GM19395 (cell line): ENCODE data around the gene TENM4.
"Not testable (repeated sequence)": the region's sequence is repeated elsewhere in the genome, so short reads cannot be mapped to it uniquely, and the experiment has no call there.

ENCODE experiments used
- ATAC-seq: cut with Tn5 transposase; IDR thresholded peaks from one replicate; pipeline ENCODE4 v1.9.1; 2021; ENCODE audit warnings: mild to moderate bottlenecking, moderate library complexity; ENCODE audit not compliant: unreplicated experiment

TENM4 gene

GRCh38 chr11:78655561-78655960 lies 785.3 kb downstream of the TENM4 start:
- no peak for ATAC-seq

GRCh38 chr11:78654866-78655265 lies 786.0 kb downstream of the TENM4 start:
- no peak for ATAC-seq

- no peak for ATAC-seq
These were observed 786.8 kb downstream of the TENM4 start for GRCh38 chr11:78654071-78654470.

- no peak for ATAC-seq
These were observed 787.4 kb downstream of the TENM4 start for GRCh38 chr11:78653294-78653909.

- ATAC-seq: no peak
These were observed 788.0 kb downstream of the TENM4 start for GRCh38 chr11:78652843-78653239.

- no peak for ATAC-seq
These were observed 788.6 kb downstream of the TENM4 start for GRCh38 chr11:78651923-78652842.

- ATAC-seq: no peak
These were observed 789.6 kb downstream of the TENM4 start for GRCh38 chr11:78651136-78651775.

- no peak for ATAC-seq
These were observed 791.2 kb downstream of the TENM4 start for GRCh38 chr11:78649361-78650215.

- ATAC-seq: no peak
These were observed 792.6 kb downstream of the TENM4 start for GRCh38 chr11:78647986-78648875.

- ATAC-seq: no peak
These were observed 793.4 kb downstream of the TENM4 start for GRCh38 chr11:78647266-78647915.

- ATAC-seq: no peak
These were observed 794.2 kb downstream of the TENM4 start for GRCh38 chr11:78646564-78647185.

GRCh38 chr11:78645226-78646202 lies 795.3 kb downstream of the TENM4 start:
- ATAC-seq: peak; percentile 93

GRCh38 chr11:78643676-78644056 lies 797.2 kb downstream of the TENM4 start:
- no peak for ATAC-seq

GRCh38 chr11:78642979-78643675 lies 797.7 kb downstream of the TENM4 start:
- ATAC-seq: no peak

- ATAC-seq: no peak
These were observed 799.3 kb downstream of the TENM4 start for GRCh38 chr11:78641541-78641940.

- no peak for ATAC-seq
These were observed 802.0 kb downstream of the TENM4 start for GRCh38 chr11:78638704-78639380.

GRCh38 chr11:78637527-78637926 lies 803.3 kb downstream of the TENM4 start:
- not testable (repeated sequence) for ATAC-seq
